KMS-11 (cell line): Measurements from ENCODE around the gene LCTL.

Source experiments
- H2AFZ ChIP-seq: fragments of 200-600 bp; sonication (generic); 2 replicates; pipeline ENCODE4 v1.6.1; 2016; ENCODE audit warnings: antibody characterized with exemption, mixed run types, low read depth
- H3K27ac ChIP-seq: fragments of 200-600 bp; sonication (generic); 2 replicates; pipeline ENCODE4 v1.6.1; 2016; ENCODE audit warnings: mild to moderate bottlenecking, mixed run types
- H3K27me3 ChIP-seq: fragments of 200-600 bp; sonication (generic); 2 replicates; pipeline ENCODE4 v1.6.1; 2017; ENCODE audit warnings: mild to moderate bottlenecking, low read depth, mixed run types, moderate library complexity; ENCODE audit not compliant: insufficient read depth
- H3K36me3 ChIP-seq: fragments of 200-600 bp; sonication (generic); 2 replicates; pipeline ENCODE4 v1.6.1; 2017; ENCODE audit warnings: mild to moderate bottlenecking, mixed run types; ENCODE audit not compliant: insufficient read depth
- H3K4me1 ChIP-seq: fragments of 200-600 bp; sonication (generic); 2 replicates; pipeline ENCODE4 v1.6.1; 2016; ENCODE audit warnings: mild to moderate bottlenecking, low read depth, mixed run types; ENCODE audit not compliant: poor library complexity, severe bottlenecking
- H3K4me2 ChIP-seq: fragments of 200-600 bp; sonication (generic); 2 replicates; pipeline ENCODE4 v1.7.0; 2016; ENCODE audit warnings: mild to moderate bottlenecking, mixed run types
- H3K4me3 ChIP-seq: fragments of 200-600 bp; sonication (generic); IDR thresholded peaks from 2 replicates; pipeline ENCODE4 v1.6.1; 2017; ENCODE audit warnings: low read depth, low read length, mixed read lengths; ENCODE audit not compliant: insufficient read depth
- H3K79me2 ChIP-seq: fragments of 200-600 bp; sonication (generic); 2 replicates; pipeline ENCODE4 v1.6.1; 2016; ENCODE audit warnings: low read depth, mixed run types; ENCODE audit not compliant: insufficient read depth
- H3K9ac ChIP-seq: fragments of 200-600 bp; sonication (generic); 2 replicates; pipeline ENCODE4 v1.6.1; 2016; ENCODE audit warnings: mild to moderate bottlenecking, mixed run types
- H4K20me1 ChIP-seq: fragments of 200-600 bp; sonication (generic); 2 replicates; pipeline ENCODE4 v1.6.1; 2016; ENCODE audit warnings: mild to moderate bottlenecking, mixed run types; ENCODE audit not compliant: insufficient read depth
- CTCF ChIP-seq: fragments of 200-600 bp; sonication (generic); conservative IDR thresholded peaks from 2 replicates; pipeline ENCODE4 v1.6.1; 2017; ENCODE audit warnings: low read depth, mild to moderate bottlenecking, antibody characterized with exemption, low read length, moderate library complexity, mixed read lengths

LCTL gene

DNA sequence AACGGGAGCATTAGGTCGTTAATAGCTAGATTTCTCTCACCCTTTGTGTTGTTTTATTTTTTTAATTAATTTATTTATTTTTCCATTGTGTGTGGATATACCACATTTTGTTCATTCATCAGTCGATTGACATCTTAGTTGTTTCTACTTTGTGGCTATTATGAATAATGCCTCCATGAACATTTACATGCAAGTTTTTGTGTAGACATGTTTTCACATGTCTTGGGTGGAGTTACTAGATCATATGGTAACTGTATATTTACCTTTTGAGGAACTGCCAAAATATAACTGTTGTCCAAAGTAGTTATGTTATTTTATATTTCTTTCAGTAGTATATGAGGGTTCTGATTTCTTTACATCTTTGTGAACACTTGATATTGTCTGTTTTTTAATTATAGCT, 41.9 kb downstream of the LCTL start:
- H3K4me2 ChIP-seq: no peak overlapping the region
- no peaks in the 10 kb centered on the region for H3K79me2 ChIP-seq
- no peak overlapping the region for H3K4me3 ChIP-seq
- no peaks in the 10 kb centered on the region for H3K4me1 ChIP-seq
- TF ChIP-seq CTCF: no peak
- no peak overlapping the region for H3K9ac ChIP-seq
- no peaks in the 10 kb centered on the region for H4K20me1 ChIP-seq
- no peaks in the 10 kb centered on the region for H3K36me3 ChIP-seq
- no peak overlapping the region for H3K27ac ChIP-seq
- H3K27me3 ChIP-seq: no peaks in the 10 kb centered on the region
- no peak overlapping the region for H2AFZ ChIP-seq

GRCh38 chr15:66515901-66516322, 49.9 kb downstream of the LCTL start:
- H3K9ac ChIP-seq: no peak overlapping the region
- no peaks in the 10 kb centered on the region for H3K79me2 ChIP-seq
- no peak overlapping the region for H3K27ac ChIP-seq
- no peak for TF ChIP-seq CTCF
- no peaks in the 10 kb centered on the region for H3K36me3 ChIP-seq
- no peaks in the 10 kb centered on the region for H4K20me1 ChIP-seq
- H3K27me3 ChIP-seq: no peaks in the 10 kb centered on the region
- no peak overlapping the region for H2AFZ ChIP-seq
- no peak overlapping the region for H3K4me3 ChIP-seq
- H3K4me1 ChIP-seq: peaks cover 7% of the 10 kb centered on the region
- no peak overlapping the region for H3K4me2 ChIP-seq

DNA sequence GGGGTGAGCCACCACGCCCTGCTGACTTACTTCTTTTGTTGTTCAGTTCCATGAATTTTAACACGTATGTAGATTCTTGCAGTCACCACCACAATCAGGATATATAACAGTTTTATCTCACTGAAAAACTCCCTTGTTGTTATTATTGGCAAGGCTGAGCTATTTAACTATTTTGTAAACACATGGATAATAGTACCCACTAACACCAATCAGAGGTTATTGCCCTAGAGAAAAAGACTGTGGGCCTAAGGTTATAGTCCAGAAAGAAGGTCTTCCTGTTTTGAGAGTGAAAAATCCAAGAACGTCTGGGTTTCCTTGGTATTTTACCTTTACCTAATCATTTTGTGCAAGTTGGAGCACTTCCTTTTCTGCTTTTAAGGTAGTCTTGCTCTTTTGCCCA, 51.2 kb downstream of the LCTL start:
- Histone ChIP-seq H3K4me1 (peaks cover 7% of the 10 kb centered on the region), H3K36me3 (no peaks in the 10 kb centered on the region), H3K4me2 (no peak overlapping the region), H3K27me3 (no peaks in the 10 kb centered on the region), H3K4me3 (no peak overlapping the region), H3K79me2 (no peaks in the 10 kb centered on the region), H4K20me1 (no peaks in the 10 kb centered on the region), H3K9ac (no peak overlapping the region), H3K27ac (no peak overlapping the region), H2AFZ (no peak overlapping the region)
- no peak for TF ChIP-seq CTCF

DNA sequence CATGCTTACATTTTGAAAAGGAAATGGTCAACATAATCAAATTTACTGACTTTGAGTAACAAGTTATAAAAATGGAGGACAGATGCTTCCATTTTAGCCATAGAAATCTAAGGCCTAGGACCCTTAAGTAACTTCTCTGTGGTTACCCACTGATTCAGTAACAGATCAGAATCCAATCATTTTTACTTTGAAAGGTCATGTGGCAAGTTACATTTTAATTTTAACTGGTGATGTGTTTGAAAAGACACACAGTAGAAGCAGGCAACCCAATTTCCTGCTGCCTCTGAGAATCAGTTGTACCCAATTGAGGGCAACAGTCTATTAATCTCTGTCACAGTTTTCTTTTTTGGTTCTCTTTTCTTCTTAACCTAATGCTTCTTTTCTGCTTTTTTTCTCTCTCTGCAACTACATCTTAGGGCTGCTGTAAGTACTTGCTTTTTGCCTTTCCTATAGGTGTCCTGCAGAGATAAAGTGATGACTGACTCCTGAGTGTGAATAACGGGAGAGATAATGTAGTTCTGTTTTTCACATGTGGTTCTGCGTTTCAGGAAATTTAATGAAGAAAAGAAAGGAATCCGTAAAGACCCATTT, 57.4 kb downstream of the LCTL start:
- Histone ChIP-seq H2AFZ (no peak overlapping the region), H3K4me2 (no peak overlapping the region), H3K4me3 (no peak overlapping the region), H4K20me1 (no peaks in the 10 kb centered on the region), H3K9ac (no peak overlapping the region), H3K27ac (no peak overlapping the region), H3K36me3 (no peaks in the 10 kb centered on the region), H3K79me2 (peaks cover 44% of the 10 kb centered on the region), H3K27me3 (no peaks in the 10 kb centered on the region), H3K4me1 (peaks cover 9% of the 10 kb centered on the region)
- no peak for TF ChIP-seq CTCF
